Common myeloid progenitor, CD34-positive (primary cell): ENCODE data around the gene FAM13C.

ENCODE experiments used
- CTCF ChIA-PET: fragments of 350-600 bp; sonication (Branson Sonifier 250); formaldehyde crosslinking; loops from one replicate; lab custom pipeline; 2021; ENCODE audit warnings: antibody characterized with exemption; lab: Charles Lee
- POLR2A ChIA-PET: fragments of 350-600 bp; sonication (Branson Sonifier 250); formaldehyde crosslinking; loops from one replicate; lab custom pipeline; 2021; ENCODE audit warnings: antibody characterized with exemption; lab: Charles Lee
- DNase-seq, 3 donors: peaks; one replicate each; pipeline versions ENCODE4 v3.0.0 to v3.0.0-alpha.2; 2013
- H3K27ac ChIP-seq, 2 experiments: 1 replicate in 1 of 2; 2 replicates in 1 of 2; pipeline ENCODE4 v1.7.0; 2013; ENCODE audit warnings: inconsistent platforms in 2 of 2, low read length in 2 of 2, mild to moderate bottlenecking in 2 of 2, low read depth in 1 of 2, moderate library complexity in 1 of 2; ENCODE audit not compliant: severe bottlenecking in 2 of 2, insufficient read depth in 1 of 2, poor library complexity in 1 of 2
- H3K27me3 ChIP-seq, 5 experiments: replicated peaks in 2 of 5; 1 replicate in 3 of 5; 2 replicates in 2 of 5; pipeline versions ENCODE4 v1.6.1 to v1.7.0; 2013; ENCODE audit warnings: low read length in 4 of 5, mild to moderate bottlenecking in 2 of 5, moderate library complexity in 2 of 5, inconsistent platforms in 1 of 5; ENCODE audit not compliant: insufficient read depth in 5 of 5, control insufficient read depth in 4 of 5
- H3K36me3 ChIP-seq, 4 experiments: 1 replicate in 2 of 4; 2 replicates in 2 of 4; pipeline versions ENCODE4 v1.6.1 to v1.7.0; 2013; ENCODE audit warnings: low read length in 3 of 4, control low read depth in 1 of 4, mild to moderate bottlenecking in 1 of 4; ENCODE audit not compliant: control insufficient read depth in 4 of 4, insufficient read depth in 4 of 4
- H3K4me1 ChIP-seq, 4 experiments: 1 replicate in 3 of 4; 2 replicates in 1 of 4; pipeline versions ENCODE4 v1.6.1 to v1.7.1; 2013; ENCODE audit warnings: low read length in 3 of 4, mild to moderate bottlenecking in 3 of 4, control low read depth in 1 of 4, inconsistent platforms in 1 of 4, moderate library complexity in 1 of 4; ENCODE audit not compliant: control insufficient read depth in 4 of 4, insufficient read depth in 4 of 4; ENCODE audit errors: control extremely low read depth in 1 of 4
- H3K4me3 ChIP-seq, 7 experiments: 1 replicate in 4 of 7; 2 replicates in 3 of 7; pipeline versions ENCODE4 v1.5.1 to v1.7.0; 2013; ENCODE audit warnings: mild to moderate bottlenecking in 7 of 7, low read length in 6 of 7, moderate library complexity in 6 of 7, inconsistent platforms in 2 of 7, low read depth in 2 of 7, control low read depth in 1 of 7; ENCODE audit not compliant: insufficient read depth in 4 of 7, control insufficient read depth in 1 of 7; ENCODE audit errors: extremely low read depth in 1 of 7
- H3K9me3 ChIP-seq, 5 experiments: 1 replicate in 4 of 5; 2 replicates in 1 of 5; pipeline versions ENCODE4 v1.6.1 to v1.7.1; 2013; ENCODE audit warnings: low read length in 4 of 5, mild to moderate bottlenecking in 2 of 5, inconsistent platforms in 1 of 5, low read depth in 1 of 5, moderate library complexity in 1 of 5; ENCODE audit not compliant: control insufficient read depth in 4 of 5, insufficient read depth in 2 of 5; ENCODE audit errors: control extremely low read depth in 1 of 5
- WGBS: methylation state at CpG from one replicate; pipeline ENCODE4 v1.1.5; 2013; ENCODE audit not compliant: insufficient coverage; 5-methylcytosine and 5-hydroxymethylcytosine counted together

The FAM13C gene

GRCh38 chr10:59323831-59324401 lies 38.4 kb downstream of the FAM13C start:
- no peak overlapping the region for H3K4me3 ChIP-seq
- H3K27me3 ChIP-seq: no peaks in the 10 kb centered on the region
- DNase-seq: no peak
- no peaks in the 10 kb centered on the region for H3K36me3 ChIP-seq
- WGBS: 100% methylated on average over 1 of the region's 2 CpGs
- H3K27ac ChIP-seq: no peak overlapping the region
- POLR2A ChIA-PET: no interaction called here
- CTCF ChIA-PET: no interaction called here
- peaks cover 0 to 3% (median 0%) of the 10 kb centered on the region in 5 experiments for H3K9me3 ChIP-seq
- no peaks in the 10 kb centered on the region for H3K4me1 ChIP-seq

GRCh38 chr10:59323036-59323459 lies 39.3 kb downstream of the FAM13C start:
- Histone ChIP-seq H3K27me3 (no peaks in the 10 kb centered on the region), H3K4me3 (no peak overlapping the region), H3K36me3 (no peaks in the 10 kb centered on the region), H3K27ac (no peak overlapping the region), H3K9me3 (peaks cover 0 to 3% (median 0%) of the 10 kb centered on the region in 5 experiments), H3K4me1 (no peaks in the 10 kb centered on the region)
- POLR2A ChIA-PET: no interaction called here
- CTCF ChIA-PET: interaction anchor here (0.8 kb wide), 1 partner anchor 31 kb away, joined by 3 read pairs; no protein-coding TSS in a partner anchor
- no peak for DNase-seq
- WGBS: 100% methylated on average over 2 of the region's 2 CpGs

- no peak for DNase-seq
- no peaks in the 10 kb centered on the region for H3K36me3 ChIP-seq
- ChIA-PET CTCF (interaction anchor here (0.8 kb wide), 1 partner anchor 32 kb away, joined by 3 read pairs; no protein-coding TSS in a partner anchor), POLR2A (no interaction called here)
- no peak overlapping the region for H3K27ac ChIP-seq
- peaks cover 0 to 3% (median 0%) of the 10 kb centered on the region in 5 experiments for H3K9me3 ChIP-seq
- no peak overlapping the region for H3K4me3 ChIP-seq
- H3K4me1 ChIP-seq: no peaks in the 10 kb centered on the region
- H3K27me3 ChIP-seq: no peaks in the 10 kb centered on the region
- 92% methylated on average over 2 of the region's 4 CpGs for WGBS
Measured at GRCh38 chr10:59322131-59322530, 40.2 kb downstream of the FAM13C start.

GRCh38 chr10:59320355-59320754 lies 42.0 kb downstream of the FAM13C start:
- no peak for DNase-seq
- H3K4me3 ChIP-seq: no peak overlapping the region
- CTCF ChIA-PET: interaction anchor here (1.0 kb wide), 1 partner anchor 19 kb away, joined by 3 read pairs; no protein-coding TSS in a partner anchor
- no peaks in the 10 kb centered on the region for H3K36me3 ChIP-seq
- H3K27ac ChIP-seq: no peak overlapping the region
- H3K4me1 ChIP-seq: no peaks in the 10 kb centered on the region
- peaks cover 0 to 3% (median 0%) of the 10 kb centered on the region in 5 experiments for H3K9me3 ChIP-seq
- 98% methylated on average over 5 of the region's 5 CpGs for WGBS
- H3K27me3 ChIP-seq: no peaks in the 10 kb centered on the region
- POLR2A ChIA-PET: no interaction called here

GRCh38 chr10:59319854-59320253 lies 42.5 kb downstream of the FAM13C start:
- Histone ChIP-seq H3K9me3 (peaks cover 0 to 3% (median 0%) of the 10 kb centered on the region in 5 experiments), H3K4me1 (no peaks in the 10 kb centered on the region), H3K27ac (no peak overlapping the region), H3K36me3 (no peaks in the 10 kb centered on the region), H3K4me3 (no peak overlapping the region), H3K27me3 (no peaks in the 10 kb centered on the region)
- ChIA-PET POLR2A (no interaction called here), CTCF (interaction anchor here (1.0 kb wide), 1 partner anchor 19 kb away, joined by 3 read pairs; no protein-coding TSS in a partner anchor)
- no peak for DNase-seq

GRCh38 chr10:59317066-59317465 lies 45.3 kb downstream of the FAM13C start:
- POLR2A ChIA-PET: no interaction called here
- WGBS: no CpG with 5 or more reads among the region's 2 CpGs
- no peaks in the 10 kb centered on the region for H3K36me3 ChIP-seq

GRCh38 chr10:59315465-59315864 lies 46.9 kb downstream of the FAM13C start:
- Histone ChIP-seq H3K4me3 (no peak overlapping the region), H3K27ac (no peak overlapping the region), H3K9me3 (no peaks in the 10 kb centered on the region), H3K27me3 (no peaks in the 10 kb centered on the region), H3K36me3 (no peaks in the 10 kb centered on the region), H3K4me1 (no peaks in the 10 kb centered on the region)
- DNase-seq: no peak
- CTCF ChIA-PET: no interaction called here
- POLR2A ChIA-PET: no interaction called here

More at GRCh38 chr10:59317066-59317465, 45.3 kb downstream of the FAM13C start:
- no peaks in the 10 kb centered on the region for H3K9me3 ChIP-seq
- H3K27ac ChIP-seq: no peak overlapping the region
- H3K4me3 ChIP-seq: no peak overlapping the region
- CTCF ChIA-PET: no interaction called here
- no peaks in the 10 kb centered on the region for H3K4me1 ChIP-seq
- no peaks in the 10 kb centered on the region for H3K27me3 ChIP-seq
- DNase-seq: no peak
